Fibroblast of skin of back (primary cell): ENCODE results near the gene TMEM169.

Experiments used
- DNase-seq: peaks from one replicate; pipeline ENCODE4 v3.0.0-alpha.2; 2013

Gene TMEM169

DNA sequence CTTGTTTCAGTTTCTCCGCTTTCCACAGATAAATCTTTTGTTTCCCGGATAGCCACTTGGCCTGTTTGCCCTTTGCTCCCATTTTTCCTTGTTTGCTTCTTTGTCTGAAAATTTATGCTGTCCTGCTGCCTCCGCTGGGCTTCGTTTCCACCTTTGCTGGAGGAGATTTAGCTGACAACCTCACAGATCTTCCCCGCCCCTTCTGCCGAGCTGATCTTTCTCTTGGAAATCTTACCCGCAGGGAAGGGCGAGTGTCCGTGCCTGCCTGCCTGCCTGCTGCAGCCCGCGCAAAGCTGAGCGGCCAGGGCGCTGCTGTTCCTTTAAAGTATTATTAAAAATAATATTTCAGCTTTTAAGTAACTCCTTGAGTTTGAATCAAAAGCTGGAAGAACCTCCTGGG is 26.0 kb downstream of the TMEM169 start:
- no peak for DNase-seq

DNA sequence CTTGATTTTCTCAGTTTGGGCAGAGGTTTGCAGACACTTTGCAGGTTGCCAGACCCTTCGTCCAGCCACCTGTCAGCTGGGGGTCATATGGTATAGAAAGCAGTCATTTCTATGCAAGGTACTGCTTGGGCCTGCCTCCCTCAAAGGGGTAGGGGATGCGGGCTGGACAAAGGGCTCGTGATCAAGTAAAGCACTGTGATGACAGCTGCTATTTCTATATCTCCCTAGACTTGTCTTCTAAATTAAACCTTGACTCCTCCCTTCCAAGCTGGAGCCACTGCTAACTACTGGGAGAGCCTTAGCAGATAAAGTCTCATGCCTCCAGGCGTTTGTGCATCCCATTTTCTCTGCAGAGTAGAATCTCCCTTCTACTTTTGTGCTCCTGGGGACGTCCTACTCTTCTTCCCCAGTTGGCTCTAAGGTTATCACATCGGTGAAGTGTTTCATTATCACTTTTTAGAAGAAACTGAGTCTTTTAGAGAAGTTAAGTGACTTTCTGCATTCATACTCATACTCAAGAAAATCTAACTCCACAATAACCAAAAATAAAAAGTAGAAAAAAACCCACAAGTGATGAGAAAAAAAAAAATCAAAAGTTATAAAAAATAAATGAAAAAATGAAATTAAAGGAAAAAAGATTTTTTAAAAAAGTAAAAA is 26.7 kb downstream of the TMEM169 start:
- DNase-seq = no peak

DNA sequence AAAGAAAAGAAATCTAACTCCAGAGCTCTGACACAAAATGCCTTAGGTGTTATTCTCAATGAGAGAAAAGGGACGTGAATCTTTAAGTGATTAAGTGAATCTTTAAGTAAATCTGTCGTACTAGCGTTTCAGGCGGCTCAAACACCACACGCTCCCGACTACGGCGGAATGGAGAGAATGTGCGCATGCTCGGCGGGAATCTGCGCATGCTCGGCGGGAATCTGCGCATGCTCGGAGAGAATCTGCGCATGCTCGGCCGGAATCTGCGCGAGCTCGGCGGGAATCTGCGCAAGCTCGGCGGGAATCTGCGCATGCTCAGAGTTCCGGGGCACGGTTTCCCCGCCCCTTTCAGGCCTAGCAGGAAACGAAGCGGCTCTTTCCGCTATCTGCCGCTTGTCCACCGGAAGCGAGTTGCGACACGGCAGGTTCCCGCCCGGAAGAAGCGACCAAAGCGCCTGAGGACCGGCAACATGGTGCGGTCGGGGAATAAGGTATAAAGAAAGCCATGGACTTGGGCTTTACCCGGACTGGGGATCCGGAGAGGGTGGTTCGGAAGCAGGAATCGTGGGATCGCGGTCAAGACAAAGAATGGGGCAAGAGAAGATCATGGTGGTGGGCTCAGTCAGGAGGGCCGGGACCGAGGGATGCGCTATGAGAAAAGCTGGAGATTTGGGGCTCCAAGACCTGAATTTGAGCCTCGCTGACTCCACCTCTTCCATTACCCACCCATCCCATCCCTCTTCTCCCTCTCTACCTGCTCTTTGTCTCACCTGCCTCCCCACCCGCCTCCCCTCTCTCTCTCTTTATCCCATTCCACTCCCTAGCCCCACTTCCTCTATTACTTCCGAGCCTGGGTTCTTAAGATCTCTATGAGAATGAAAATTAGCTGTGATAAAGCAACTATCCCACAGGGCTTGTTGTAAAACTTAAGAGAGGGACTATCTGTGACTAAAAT is 27.5 kb downstream of the TMEM169 start, which contains the start of gene XRCC5:
Gene XRCC5 (plus strand): TSS at position 382 of the 955 bp plus-strand sequence. CDS start 89 bp downstream, at position 471.
- peak; percentile 94 for DNase-seq

DNA sequence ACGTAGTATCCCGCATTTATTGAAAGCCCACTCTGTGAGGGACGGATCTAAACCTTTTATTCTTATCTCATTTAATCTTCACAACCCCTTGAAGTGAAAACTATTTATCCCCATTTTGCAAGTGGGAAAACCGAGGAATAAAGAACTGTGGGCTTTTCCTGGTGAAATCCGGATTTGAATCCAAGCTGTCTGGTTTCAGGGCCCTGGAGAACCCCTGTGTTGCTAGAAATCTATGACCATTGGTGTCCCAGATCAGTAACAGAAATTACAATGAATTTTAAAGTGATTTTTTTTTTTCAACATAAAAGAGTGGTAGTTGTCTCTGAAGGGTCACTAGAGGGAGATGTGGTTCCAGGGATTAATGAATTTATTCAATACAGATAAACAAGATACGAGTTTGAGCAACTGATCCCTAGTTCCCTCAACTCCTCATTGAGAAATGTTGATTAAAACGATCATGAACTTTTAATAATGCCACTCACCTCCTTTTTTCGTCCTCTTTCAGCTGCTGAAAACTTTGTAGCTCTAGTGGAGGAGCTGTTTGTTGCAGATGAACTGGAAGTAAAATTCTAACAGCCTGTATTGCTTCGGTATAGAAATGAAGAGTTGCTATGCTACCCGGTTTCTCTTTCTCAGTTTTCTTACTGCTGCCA is 28.4 kb downstream of the TMEM169 start:
- DNase-seq = peak; percentile 57

DNA sequence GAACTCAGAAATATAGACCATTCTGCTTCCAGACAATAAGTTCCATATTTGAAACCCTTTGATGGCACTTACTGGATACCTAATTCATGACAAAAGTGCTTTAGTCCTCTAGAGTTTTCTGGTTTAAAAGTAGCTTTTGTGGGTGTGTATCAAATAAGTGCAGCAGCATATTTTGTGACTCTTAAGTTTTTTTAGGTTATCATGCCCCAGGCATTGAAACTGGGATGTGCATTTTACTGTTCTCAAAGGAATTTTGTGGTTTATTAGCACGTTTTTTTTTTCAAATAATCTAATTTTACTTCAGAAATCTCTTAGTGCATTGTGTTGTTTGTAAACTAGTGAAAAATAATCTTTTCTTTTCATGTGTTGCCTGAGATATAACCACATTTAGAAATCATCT is 28.9 kb downstream of the TMEM169 start:
- no peak for DNase-seq

DNA sequence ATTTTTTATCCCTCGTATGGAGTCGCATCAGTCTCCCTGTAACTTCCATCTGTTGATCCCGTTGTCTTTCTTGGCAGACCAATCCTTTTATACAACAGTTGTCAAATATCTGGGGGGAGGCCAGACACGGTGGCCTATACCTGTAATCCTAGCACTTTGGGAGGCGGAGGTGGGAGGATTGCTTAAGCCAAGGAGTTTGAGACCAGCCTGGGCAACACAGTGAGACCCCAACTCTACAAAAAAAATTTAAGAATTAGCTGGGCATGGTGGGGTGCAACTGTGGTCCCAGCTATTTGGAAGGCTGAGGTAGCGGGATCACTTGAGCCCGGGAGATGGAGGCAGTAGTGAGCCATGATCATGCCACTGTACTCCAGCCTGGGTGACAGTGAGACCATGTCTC is 29.4 kb downstream of the TMEM169 start:
- no peak for DNase-seq

DNA sequence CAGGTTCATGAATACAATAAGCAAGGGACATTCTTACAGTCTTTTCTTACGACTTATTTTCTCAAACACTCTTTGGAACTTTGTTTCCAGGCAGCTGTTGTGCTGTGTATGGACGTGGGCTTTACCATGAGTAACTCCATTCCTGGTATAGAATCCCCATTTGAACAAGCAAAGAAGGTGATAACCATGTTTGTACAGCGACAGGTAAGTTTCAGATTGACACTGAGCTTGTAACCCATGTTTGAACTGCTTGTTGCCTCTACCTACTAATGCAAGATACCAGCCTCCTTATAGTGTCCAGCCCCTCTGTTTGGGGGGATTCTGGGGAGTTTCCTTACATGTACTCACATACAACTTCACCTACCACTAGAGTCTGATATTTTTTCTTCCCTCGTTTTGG is 31.2 kb downstream of the TMEM169 start:
- no peak for DNase-seq

DNA sequence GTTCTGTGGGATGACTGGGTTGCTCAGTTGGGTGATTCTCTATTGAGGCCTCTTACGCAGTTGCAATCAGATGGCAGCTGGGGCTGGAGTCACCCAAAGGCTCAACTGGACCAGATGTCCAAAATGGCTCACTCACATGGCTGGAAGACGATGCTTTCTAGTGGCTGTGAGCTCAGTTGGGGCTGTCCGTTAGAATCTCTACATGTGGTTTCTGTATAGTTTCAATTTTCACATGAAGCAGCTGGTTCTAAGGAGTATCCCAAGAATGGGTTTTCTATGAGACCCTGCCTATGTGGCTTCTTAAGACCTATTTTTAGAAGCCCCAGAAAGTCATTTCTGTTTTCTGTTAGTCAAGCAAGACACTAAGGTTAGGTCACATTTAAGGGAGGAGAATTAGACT is 31.9 kb downstream of the TMEM169 start:
- no peak for DNase-seq

DNA sequence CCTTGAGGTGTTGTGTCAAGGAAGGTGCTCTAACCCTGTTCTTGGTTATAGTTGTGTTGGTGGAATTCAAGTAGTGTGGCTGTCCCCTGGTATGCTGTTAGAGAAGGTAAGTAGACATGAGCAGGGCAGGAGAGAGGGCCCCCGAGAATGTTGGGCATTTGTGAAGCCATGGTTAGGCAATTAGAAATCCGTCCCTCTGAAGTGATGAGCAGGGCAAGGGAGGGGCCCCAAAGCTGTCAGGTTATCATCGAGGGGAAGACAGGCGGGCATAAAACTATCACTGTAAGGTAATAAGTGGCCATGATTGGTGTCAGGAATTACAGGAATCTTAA is 32.6 kb downstream of the TMEM169 start:
- DNase-seq = no peak

DNA sequence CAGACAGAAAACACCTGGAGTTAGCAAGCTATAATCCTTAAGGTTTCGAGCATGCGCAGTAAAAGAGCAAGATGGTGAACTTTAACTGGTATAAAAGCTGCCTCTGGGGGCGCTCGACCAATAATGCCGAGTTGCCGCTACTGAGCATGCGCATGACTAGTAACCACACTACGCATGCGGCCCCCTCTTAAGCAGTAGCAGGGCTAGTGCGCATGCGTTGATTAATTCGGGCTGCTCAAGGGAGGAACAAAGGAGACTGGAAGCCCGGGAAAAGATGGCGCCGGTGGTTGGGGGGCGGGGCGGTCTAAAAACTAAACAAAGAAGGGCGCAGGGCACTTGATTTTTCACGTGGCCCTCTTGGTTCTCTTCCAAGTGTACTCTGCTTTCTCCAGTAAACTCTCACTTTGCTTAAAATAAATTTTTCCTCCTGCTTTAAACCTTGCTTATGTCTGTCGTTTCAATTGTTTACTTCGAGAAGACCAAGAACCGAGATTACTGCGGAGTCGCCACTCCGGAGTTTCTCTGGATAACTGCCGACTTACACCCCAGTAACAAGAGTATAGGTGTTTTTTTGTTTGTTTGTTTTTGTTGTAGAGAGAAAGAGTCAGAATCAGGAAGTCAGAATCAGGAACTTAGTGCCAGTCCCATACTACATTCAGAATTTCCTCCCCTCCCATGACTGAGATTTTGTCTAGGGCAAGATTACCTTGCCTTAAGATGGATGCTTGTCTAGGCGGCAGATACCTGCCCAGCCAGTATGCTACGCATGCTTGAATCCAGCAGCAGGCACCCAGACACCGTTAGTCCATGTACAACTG is 33.2 kb downstream of the TMEM169 start:
- peak; percentile 98 for DNase-seq

DNA sequence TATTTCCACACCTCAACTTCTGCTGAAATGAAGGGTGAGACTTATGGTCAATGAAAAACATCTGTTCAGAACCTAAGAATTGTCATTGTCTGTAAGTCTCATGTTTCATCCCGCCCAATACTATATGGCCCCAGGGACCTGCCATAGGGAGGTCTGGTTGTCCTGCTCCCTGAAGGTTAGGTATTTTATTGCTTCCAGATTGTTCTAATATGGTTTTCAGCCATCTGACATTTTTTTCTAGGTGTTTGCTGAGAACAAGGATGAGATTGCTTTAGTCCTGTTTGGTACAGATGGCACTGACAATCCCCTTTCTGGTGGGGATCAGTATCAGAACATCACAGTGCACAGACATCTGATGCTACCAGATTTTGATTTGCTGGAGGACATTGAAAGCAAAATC is 34.7 kb downstream of the TMEM169 start:
- no peak for DNase-seq

DNA sequence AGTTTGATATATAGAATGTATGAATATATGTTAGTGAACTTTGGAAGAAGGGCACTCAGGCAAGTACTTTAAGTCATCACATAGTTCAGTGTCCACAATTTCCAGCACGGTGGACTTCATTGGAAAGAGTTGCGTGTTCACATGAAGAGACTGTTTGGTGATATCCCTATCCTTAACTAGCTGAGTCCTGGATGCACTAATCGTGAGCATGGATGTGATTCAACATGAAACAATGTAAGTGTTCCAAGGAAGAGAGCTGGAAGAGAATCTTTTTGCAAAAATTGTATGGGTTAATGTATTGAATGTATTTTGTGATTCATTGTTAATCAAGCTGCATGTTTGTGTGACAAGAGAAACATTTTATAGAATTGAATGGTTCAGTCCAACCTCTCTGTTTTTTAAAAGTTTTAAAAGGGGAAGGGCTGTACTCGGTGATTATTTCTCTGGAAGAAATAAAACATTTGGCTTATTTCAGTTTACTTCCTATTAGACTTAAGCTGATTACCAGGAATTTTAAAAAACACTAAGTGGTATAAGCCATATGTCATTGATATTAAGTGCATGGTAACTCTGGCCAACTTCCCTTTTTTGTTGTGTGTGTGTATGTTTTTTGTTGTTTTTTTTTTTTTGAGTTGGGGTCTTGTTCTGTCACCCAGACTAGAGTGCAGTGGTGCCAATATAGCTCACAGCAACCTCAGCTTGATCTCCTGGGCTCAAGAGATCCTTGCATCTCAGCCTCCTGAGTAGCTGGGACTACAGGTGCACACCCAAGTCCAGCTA is 36.0 kb downstream of the TMEM169 start:
- DNase-seq = peak; percentile 68

DNA sequence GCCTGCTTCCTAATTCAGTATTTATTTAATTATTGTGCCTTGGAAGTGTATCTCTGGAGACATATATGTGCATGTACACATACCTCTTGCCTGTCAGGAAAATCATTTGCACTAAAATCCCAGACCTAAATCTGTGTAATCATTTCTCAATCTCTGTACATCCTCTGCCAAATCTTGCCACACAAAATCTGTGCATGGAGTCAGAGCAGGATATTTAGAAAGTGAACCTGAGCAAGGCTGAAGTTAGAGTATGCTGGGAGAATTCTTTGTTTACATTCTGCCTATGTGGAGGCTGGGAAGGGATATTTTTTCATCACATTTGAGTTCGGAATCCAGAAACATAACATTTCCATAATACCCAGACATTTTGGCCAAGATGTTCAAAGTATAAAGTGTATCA is 36.8 kb downstream of the TMEM169 start:
- no peak for DNase-seq

DNA sequence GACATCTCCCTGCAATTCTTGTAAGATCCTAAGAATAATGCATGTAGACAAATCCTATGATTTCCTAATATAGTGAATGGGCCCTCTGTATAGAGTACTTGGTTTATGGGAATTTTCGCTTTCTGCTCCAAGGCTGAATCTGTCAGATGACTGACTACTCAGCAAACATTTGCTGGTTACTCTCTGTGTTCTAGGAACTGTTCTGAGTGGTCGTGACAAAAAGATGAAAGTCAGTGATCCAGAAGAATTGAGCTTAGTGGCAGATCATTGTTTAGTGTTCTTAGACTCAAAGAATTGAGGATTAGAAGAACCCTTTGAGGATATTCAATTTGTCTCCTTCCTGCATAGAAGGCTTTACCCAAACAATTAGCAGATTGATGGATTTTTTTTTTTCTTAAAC is 37.4 kb downstream of the TMEM169 start:
- no peak for DNase-seq

DNA sequence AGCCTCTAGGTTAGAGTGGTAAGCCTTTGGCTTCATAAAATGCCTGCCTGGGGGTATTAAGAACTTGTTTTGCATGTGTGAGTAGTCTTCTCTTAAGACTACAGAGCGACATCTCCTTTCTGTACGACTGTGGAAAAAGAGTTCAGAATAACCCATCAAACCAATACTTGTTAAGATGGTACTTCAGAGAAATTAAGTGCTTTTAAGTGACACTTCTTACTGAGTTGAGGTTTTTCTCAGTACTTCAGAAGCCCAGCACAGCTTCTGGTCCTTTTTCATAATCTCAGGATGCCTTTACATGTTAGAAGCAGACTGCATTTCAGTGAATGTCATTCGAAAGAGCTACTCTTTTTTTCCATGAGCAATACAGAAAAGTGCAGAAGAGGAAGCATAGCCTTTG is 38.3 kb downstream of the TMEM169 start:
- no peak for DNase-seq

DNA sequence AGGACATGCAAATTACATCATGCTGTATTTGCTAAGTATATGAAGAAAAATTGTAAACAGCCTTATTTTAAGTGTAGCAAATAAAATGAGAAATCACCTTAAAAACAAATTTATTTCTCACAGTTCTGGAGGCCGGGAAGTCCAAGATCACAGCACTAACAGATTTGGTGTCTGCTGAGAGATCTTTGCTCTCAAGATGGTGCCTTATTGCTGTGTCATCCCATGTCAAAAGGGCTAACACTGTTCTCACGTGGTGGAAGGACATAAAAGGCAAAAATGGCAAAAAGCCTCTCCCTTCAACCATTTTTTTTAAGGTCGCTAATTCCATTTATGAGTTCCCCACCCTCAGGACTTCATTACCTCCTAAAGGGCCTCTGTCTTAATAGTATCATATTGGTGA is 39.5 kb downstream of the TMEM169 start:
- no peak for DNase-seq

DNA sequence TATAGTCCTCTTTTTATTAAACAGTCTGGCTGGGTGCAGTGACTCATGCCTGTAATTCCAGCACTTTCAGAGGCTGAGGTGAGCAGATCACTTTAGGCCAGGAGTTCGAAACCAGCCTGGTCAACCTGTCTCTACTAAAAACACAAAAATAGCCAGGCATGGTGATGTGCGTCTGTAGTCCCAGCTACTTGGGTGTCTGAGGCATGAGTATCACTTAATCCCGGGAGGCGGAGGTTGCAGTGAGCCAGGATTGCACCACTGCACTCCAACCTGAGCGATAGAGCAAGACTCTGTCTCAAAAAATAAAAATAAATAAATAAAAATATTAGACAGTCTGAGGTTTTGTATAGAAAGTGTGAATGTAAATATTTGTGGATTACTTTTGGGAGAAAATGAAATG is 45.2 kb downstream of the TMEM169 start:
- no peak for DNase-seq

DNA sequence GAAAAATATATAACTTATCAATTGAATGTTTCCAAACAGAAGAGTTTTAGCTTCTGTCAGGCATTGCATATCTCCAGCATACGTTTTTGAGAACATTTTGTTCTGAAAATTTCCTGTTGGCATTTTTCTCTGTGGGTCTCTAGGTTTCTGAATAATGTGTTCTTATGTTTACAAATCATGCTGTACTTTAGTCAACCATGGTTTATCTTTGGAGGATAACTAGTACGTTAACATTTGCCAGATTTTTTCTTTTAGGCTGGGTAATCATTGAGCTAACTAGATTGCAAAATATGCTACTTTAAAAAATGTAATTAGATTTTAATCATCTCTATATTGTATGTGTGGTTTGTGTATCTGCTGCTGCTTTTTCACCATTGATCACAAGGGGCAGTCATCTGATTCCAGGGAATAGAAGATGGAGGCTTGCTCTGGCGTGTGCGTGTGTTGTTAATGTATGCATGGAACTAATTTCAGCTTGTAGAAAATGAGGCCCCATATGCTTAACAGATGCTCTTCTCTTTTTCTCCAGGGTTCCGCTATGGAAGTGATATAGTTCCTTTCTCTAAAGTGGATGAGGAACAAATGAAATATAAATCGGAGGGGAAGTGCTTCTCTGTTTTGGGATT is 48.7 kb downstream of the TMEM169 start:
- DNase-seq = no peak

DNA sequence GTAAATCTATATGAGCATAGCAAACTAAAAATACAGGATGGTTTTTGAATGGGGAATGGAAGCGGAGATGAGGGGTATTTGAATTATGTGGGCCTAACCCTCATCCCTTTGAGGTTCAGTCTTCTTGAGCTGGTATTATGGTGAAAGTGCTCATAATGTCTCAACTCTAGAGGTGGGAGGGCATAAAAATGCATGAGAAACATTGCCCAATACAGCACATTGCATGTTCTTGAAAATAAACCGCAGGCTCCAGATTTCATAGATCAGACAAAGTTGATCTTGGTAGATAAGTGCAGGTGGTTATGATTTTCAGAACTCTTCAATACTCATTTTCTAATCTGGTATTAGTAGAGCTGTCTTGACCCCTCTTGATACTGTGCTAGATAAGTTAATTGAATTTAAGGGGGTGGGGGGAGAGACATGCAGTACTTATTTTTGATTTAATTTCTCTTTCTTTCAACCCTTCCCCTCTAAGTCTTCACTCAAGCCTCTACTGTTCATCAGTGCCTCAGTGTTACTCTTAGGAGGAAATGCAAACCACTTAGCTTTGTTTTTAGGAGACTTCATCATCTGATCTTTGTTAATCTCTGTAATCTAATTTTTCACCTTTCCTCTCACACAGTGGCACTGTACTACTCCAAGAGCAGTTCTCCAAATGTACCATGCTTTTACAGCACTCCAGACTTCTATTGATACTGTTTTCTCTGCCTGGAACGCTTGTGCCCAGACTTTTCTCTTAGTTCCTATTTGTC is 49.6 kb downstream of the TMEM169 start:
- DNase-seq = no peak

DNA sequence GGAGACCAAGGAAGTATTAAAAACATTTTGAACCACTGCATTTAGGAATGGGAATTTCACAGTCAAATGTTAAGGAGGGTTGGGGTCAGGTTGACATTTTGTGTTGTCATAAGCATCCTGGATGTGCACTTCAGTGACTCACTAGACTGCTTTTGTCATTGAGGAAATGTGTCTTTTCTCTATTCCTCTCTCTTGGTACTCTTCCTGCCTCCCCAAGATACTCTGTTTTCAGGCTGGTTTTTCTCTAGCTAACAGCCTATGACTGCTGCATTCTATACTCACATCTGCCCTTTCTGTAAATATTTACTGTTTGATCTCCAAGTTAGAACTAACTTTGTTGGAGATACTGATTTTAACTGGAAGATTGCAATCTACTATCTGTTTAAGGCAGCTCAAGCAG is 50.9 kb downstream of the TMEM169 start:
- DNase-seq = no peak

DNA sequence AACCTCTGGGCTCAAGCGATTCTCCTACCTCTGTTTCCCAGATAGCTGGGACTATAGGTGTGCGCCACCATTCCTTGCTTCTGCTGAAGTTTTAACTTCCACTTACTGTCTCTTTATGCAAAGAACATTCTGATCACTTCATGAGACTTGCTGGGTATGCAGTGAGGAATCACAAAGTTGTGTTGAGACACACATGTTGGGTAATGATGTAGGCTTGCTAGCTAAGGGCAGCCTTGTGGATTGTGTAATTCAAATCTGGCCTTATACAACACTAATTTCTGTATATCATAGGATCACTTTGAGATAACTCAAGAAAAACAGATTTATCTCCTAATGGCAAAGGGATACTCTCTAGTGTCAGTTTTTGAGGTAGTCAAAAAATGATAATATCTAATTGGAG is 51.7 kb downstream of the TMEM169 start:
- DNase-seq = no peak
